NB4 (cell line): ENCODE data around the gene RBPJ.

ENCODE experiments used
- DNase-seq: peaks from one replicate; pipeline ENCODE4 v3.0.0; 2010; ENCODE audit warnings: low read depth
- H3K4me3 ChIP-seq: one replicate; pipeline ENCODE4 v1.5.1; 2011; ENCODE audit warnings: mild to moderate bottlenecking, low read depth, low read length, moderate library complexity
- MAX ChIP-seq: IDR thresholded peaks from 2 replicates; pipeline ENCODE4 v1.6.1; 2011; ENCODE audit warnings: low read depth, low read length
- MYC ChIP-seq: IDR thresholded peaks from 2 replicates; pipeline ENCODE4 v1.6.1; 2011; ENCODE audit warnings: low read depth, low read length
- POLR2A ChIP-seq: IDR thresholded peaks from 2 replicates; pipeline ENCODE4 v1.6.1; 2011; ENCODE audit warnings: mild to moderate bottlenecking; ENCODE audit not compliant: insufficient read length; ENCODE audit errors: extremely low read depth
- TF ChIP-seq, protein P1 (sequence below): IDR thresholded peaks from one replicate; pipeline ENCODE4 v1.5.1; 2012; ENCODE audit warnings: low read depth, low read length

RBPJ gene

DNA sequence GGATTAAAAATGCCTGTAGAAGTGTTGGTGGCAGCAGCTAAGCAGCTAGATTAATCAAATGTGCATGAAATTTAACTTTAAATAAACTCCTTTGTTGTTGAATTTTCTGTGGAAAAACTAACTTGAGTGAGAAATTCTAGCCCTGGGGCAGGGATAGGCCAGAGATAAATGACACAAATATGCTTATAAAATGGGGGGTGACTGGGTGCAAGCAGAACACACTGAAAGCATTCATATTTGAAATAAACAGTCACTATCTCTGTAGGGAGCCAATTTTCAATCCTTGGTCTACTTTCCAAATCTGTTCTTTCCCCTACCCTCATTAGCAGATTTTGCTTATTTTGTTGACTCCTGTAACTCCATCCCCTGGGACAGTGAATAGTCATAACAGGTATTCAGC is 47.9 kb downstream of the RBPJ start:
- no peak for DNase-seq
- TF ChIP-seq, protein P1, sequence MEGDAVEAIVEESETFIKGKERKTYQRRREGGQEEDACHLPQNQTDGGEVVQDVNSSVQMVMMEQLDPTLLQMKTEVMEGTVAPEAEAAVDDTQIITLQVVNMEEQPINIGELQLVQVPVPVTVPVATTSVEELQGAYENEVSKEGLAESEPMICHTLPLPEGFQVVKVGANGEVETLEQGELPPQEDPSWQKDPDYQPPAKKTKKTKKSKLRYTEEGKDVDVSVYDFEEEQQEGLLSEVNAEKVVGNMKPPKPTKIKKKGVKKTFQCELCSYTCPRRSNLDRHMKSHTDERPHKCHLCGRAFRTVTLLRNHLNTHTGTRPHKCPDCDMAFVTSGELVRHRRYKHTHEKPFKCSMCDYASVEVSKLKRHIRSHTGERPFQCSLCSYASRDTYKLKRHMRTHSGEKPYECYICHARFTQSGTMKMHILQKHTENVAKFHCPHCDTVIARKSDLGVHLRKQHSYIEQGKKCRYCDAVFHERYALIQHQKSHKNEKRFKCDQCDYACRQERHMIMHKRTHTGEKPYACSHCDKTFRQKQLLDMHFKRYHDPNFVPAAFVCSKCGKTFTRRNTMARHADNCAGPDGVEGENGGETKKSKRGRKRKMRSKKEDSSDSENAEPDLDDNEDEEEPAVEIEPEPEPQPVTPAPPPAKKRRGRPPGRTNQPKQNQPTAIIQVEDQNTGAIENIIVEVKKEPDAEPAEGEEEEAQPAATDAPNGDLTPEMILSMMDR, result no peak
- TF ChIP-seq MAX (no peak), POLR2A (no peak), MYC (no peak)
- H3K4me3 ChIP-seq, result no peak overlapping the region

DNA sequence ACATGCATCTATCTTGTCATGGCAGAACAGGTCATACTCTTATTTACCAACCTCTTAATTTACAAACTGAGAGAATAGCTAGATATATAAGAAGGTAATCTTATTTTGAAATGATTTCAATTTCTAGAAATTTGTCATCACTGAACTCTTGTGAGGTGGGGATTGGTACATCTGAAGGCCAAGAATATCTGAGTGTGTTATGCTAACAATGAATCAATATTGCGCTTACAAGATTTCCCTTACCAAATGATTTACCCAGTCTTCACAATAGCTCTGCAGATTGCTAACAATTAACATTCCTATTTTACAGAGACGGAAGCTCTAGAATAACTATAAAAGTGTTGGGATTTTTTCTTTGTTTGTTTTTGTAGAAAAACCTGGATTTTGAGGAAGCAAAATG is 48.3 kb downstream of the RBPJ start:
- no peak overlapping the region for H3K4me3 ChIP-seq
- DNase-seq, result no peak
- TF ChIP-seq MYC, result no peak
- no peak for TF ChIP-seq POLR2A
- TF ChIP-seq MAX, result no peak
- TF ChIP-seq, protein P1, result no peak

- H3K4me3 ChIP-seq, result no peak overlapping the region
- TF ChIP-seq POLR2A, result no peak
- TF ChIP-seq MYC, result no peak
- no peak for TF ChIP-seq MAX
- TF ChIP-seq, protein P1, result no peak
- DNase-seq, result no peak
These were observed 48.8 kb downstream of the RBPJ start for GRCh38 chr4:26369581-26369980.

- H3K4me3 ChIP-seq, result no peak overlapping the region
- no peak for DNase-seq
- no peak for TF ChIP-seq MAX
- TF ChIP-seq POLR2A, result no peak
- TF ChIP-seq, protein P1, result no peak
- TF ChIP-seq MYC, result no peak
These were observed 51.3 kb downstream of the RBPJ start for GRCh38 chr4:26372076-26372475.

GRCh38 chr4:26372525-26373172 is 51.8 kb downstream of the RBPJ start:
- peak; percentile 97 for DNase-seq
- no peak overlapping the region for H3K4me3 ChIP-seq
- TF ChIP-seq MAX (peak; percentile 89), POLR2A (no peak), MYC (peak; percentile 95)

- DNase-seq, result no peak
- TF ChIP-seq POLR2A (no peak), MYC (no peak), MAX (no peak)
- TF ChIP-seq, protein P1, result no peak
- no peak overlapping the region for H3K4me3 ChIP-seq
These were observed 54.7 kb downstream of the RBPJ start for GRCh38 chr4:26375551-26375950.
